Left lung (tissue), 10 donors: ENCODE data around the gene GAPVD1. TPM values are rescaled to one million over a fixed set of nuclear protein-coding genes. Genes with fewer than 3 reads are reported as not detected.
A peak's percentile ranks its signal among the peaks of the same experiment; 100 is the strongest.
"Not testable (repeated sequence)": the region's sequence is repeated elsewhere in the genome, so short reads cannot be mapped to it uniquely, and the experiment has no call there.

ENCODE experiments used
- ATAC-seq: fragments of 200-7000 bp; cut with Tn5 transposase; one replicate; pipeline ENCODE4 v1.9.1; 2020; ENCODE audit warnings: moderate library complexity
- DNase-seq, 4 donors: peaks; one replicate each; pipeline ENCODE4 v3.0.0-alpha.2; 2013 to 2020
- H3K27ac ChIP-seq, 2 donors: fragments of 200-600 bp; sonication (generic) in 1 of 2; one replicate each; pipeline versions ENCODE4 v1.5.0 to v1.8.0; 2020 to 2021
- H3K27me3 ChIP-seq, 2 donors: fragments of 200-600 bp; sonication (generic) in 1 of 2; one replicate each; pipeline versions ENCODE4 v1.5.0 to v1.8.0; 2020 to 2021
- H3K36me3 ChIP-seq, 2 donors: fragments of 200-600 bp; sonication (generic) in 1 of 2; one replicate each; pipeline versions ENCODE4 v1.5.0 to v1.8.0; 2020 to 2021
- H3K4me1 ChIP-seq, 2 donors: fragments of 200-600 bp; one replicate each; pipeline ENCODE4 v1.8.0; 2021
- H3K4me3 ChIP-seq, 2 donors: fragments of 200-600 bp; sonication (generic) in 1 of 2; one replicate each; pipeline versions ENCODE4 v1.5.0 to v1.8.0; 2020 to 2021; ENCODE audit warnings: mild to moderate bottlenecking in 1 of 2
- H3K9me3 ChIP-seq, 2 donors: fragments of 200-600 bp; sonication (generic) in 1 of 2; one replicate each; pipeline versions ENCODE4 v1.5.0 to v1.8.0; 2020 to 2021
- CTCF ChIP-seq, 2 donors: fragments of 200-600 bp; sonication (generic) in 1 of 2; IDR thresholded peaks; one replicate each; pipeline versions ENCODE4 v1.5.0 to v1.8.0; 2021; ENCODE audit warnings: antibody characterized with exemption in 2 of 2
- intact Hi-C, 2 donors: fragments of 100-400 bp; cut with DNase I; formaldehyde crosslinking; loops; one replicate each; pipeline versions ENCODE4 v1.11.2 to v1.14.2; 2022
- polyA plus RNA-seq, 6 donors: library from polyadenylated mRNA; unstranded; fragments of 120-200 nt; gene quantifications; one replicate each; pipeline ENCODE4 v1.2.1, GENCODE V29; 2013; ENCODE audit not compliant: insufficient read length in 6 of 6
- total RNA-seq, 2 donors: library from RNA; stranded (reverse); fragmentation: NEBNext Ultra II Directional; extraction: Animal tissue kit (Norgen Biotek cat#: 25700); gene quantifications; one replicate each; pipeline ENCODE4 v1.2.1, GENCODE V29; 2021
- donor health status: DM: no; HTN: yes; CAD: no.
- donor health status: DM: no; HTN: no; CAD: no.

Gene GAPVD1
- total and polyA plus RNA-seq, 8 donors = 39.1 to 63.5 (median 44.2) TPM

GRCh38 chr9:125296843-125297372 lies 35.3 kb downstream of the GAPVD1 start:
- DNase-seq (peak in 1 of 4 donors; percentile 36), ATAC-seq (peak; percentile 89)
- Histone ChIP-seq H3K9me3 (no peaks in the 10 kb centered on the region), H3K4me1 (peaks cover 0 to 30% of the 10 kb centered on the region in 2 donors), H3K27ac (peak overlapping the region in 1 of 2 donors; percentile 28), H3K36me3 (peaks cover 0 to 29% of the 10 kb centered on the region in 2 donors), H3K4me3 (no peak overlapping the region), H3K27me3 (no peaks in the 10 kb centered on the region)
- intact Hi-C loops = no loop called here
- no peak for TF ChIP-seq CTCF (IDR thresholded peaks at IDR 0.05)

GRCh38 chr9:125297917-125298316 lies 36.3 kb downstream of the GAPVD1 start:
- peak overlapping the region in 1 of 2 donors; percentile 28 for H3K27ac ChIP-seq
- TF ChIP-seq CTCF (IDR thresholded peaks at IDR 0.05) = no peak
- intact Hi-C loops = no loop called here
- H3K36me3 ChIP-seq = peaks cover 0 to 39% of the 10 kb centered on the region in 2 donors
- no peaks in the 10 kb centered on the region for H3K27me3 ChIP-seq
- DNase-seq (no peak), ATAC-seq (no peak)
- no peak overlapping the region for H3K4me3 ChIP-seq
- no peaks in the 10 kb centered on the region for H3K9me3 ChIP-seq
- peaks cover 0 to 30% of the 10 kb centered on the region in 2 donors for H3K4me1 ChIP-seq

GRCh38 chr9:125302241-125302640 lies 40.6 kb downstream of the GAPVD1 start:
- ATAC-seq = peak; percentile 61
- no peak for TF ChIP-seq CTCF (IDR thresholded peaks at IDR 0.05)
- no peaks in the 10 kb centered on the region for H3K27me3 ChIP-seq
- intact Hi-C loops = no loop called here
- no peak overlapping the region for H3K4me3 ChIP-seq
- peak in 1 of 4 donors; percentile 5 for DNase-seq
- peaks cover 0 to 21% of the 10 kb centered on the region in 2 donors for H3K4me1 ChIP-seq
- no peaks in the 10 kb centered on the region for H3K9me3 ChIP-seq
- peaks cover 0 to 75% of the 10 kb centered on the region in 2 donors for H3K36me3 ChIP-seq
- H3K27ac ChIP-seq = peak overlapping the region; percentile 34 to 37

- H3K4me3 ChIP-seq = no peak overlapping the region
- no peaks in the 10 kb centered on the region for H3K9me3 ChIP-seq
- intact Hi-C loops = no loop called here
- ATAC-seq (no peak), DNase-seq (no peak)
- H3K4me1 ChIP-seq = peaks cover 0 to 6% of the 10 kb centered on the region in 2 donors
- TF ChIP-seq CTCF (IDR thresholded peaks at IDR 0.05) = no peak
- peaks cover 0 to 87% of the 10 kb centered on the region in 2 donors for H3K36me3 ChIP-seq
- no peak overlapping the region for H3K27ac ChIP-seq
- no peaks in the 10 kb centered on the region for H3K27me3 ChIP-seq
Observed at GRCh38 chr9:125304273-125304672, 42.6 kb downstream of the GAPVD1 start.

- ATAC-seq (no peak), DNase-seq (no peak)
- intact Hi-C loops = no loop called here
- Histone ChIP-seq H3K27ac (no peak overlapping the region), H3K9me3 (peaks cover 0 to 6% of the 10 kb centered on the region in 2 donors), H3K27me3 (no peaks in the 10 kb centered on the region), H3K4me3 (no peak overlapping the region), H3K4me1 (no peaks in the 10 kb centered on the region), H3K36me3 (peaks cover 7 to 95% of the 10 kb centered on the region in 2 donors)
- no peak for TF ChIP-seq CTCF (IDR thresholded peaks at IDR 0.05)
Observed at GRCh38 chr9:125312411-125312810, 50.8 kb downstream of the GAPVD1 start.

- DNase-seq, H3K4me1 ChIP-seq, H3K4me3 ChIP-seq, intact Hi-C loops, H3K27me3 ChIP-seq, H3K27ac ChIP-seq, ATAC-seq: not testable (repeated sequence)
- H3K9me3 ChIP-seq = peaks cover 0 to 14% of the 10 kb centered on the region in 2 donors
- H3K36me3 ChIP-seq = peaks cover 7 to 91% of the 10 kb centered on the region in 2 donors
Observed at GRCh38 chr9:125316359-125316758, 54.7 kb downstream of the GAPVD1 start.
